ENCODE results near the gene LY6G5B. TPM values are rescaled to one million over a fixed set of nuclear protein-coding genes. Genes with fewer than 3 reads are reported as not detected.

The LY6G5B gene
- total RNA-seq, 4 donors from 2014 or later = 2.9 to 4.0 (median 3.2) TPM

GRCh38 chr6:31654574-31655348, 15.0 kb upstream of the LY6G5B start:
- intact Hi-C loops (cut with DNase I) = no loop called here
- Histone ChIP-seq H3K4me3 (no peak overlapping the region), H3K27me3 (no peaks in the 10 kb centered on the region), H3K4me1 (peaks cover 42 to 72% (median 56%) of the 10 kb centered on the region in 4 donors), H3K27ac (replicated peaks in 1 of 4) (no peak overlapping the region), H3K36me3 (peaks cover 0 to 44% (median 30%) of the 10 kb centered on the region in 4 donors), H3K9me3 (no peaks in the 10 kb centered on the region)
- DNase-seq (ENCODE audit: extremely low spot score) = no peak
- 84% methylated on average over 8 of the region's 8 CpGs for WGBS
- TF ChIP-seq CTCF (IDR thresholded peaks at IDR 0.05) (no peak), POLR2A (IDR thresholded peaks at IDR 0.05; ENCODE audit: low read depth) (no peak)

DNA sequence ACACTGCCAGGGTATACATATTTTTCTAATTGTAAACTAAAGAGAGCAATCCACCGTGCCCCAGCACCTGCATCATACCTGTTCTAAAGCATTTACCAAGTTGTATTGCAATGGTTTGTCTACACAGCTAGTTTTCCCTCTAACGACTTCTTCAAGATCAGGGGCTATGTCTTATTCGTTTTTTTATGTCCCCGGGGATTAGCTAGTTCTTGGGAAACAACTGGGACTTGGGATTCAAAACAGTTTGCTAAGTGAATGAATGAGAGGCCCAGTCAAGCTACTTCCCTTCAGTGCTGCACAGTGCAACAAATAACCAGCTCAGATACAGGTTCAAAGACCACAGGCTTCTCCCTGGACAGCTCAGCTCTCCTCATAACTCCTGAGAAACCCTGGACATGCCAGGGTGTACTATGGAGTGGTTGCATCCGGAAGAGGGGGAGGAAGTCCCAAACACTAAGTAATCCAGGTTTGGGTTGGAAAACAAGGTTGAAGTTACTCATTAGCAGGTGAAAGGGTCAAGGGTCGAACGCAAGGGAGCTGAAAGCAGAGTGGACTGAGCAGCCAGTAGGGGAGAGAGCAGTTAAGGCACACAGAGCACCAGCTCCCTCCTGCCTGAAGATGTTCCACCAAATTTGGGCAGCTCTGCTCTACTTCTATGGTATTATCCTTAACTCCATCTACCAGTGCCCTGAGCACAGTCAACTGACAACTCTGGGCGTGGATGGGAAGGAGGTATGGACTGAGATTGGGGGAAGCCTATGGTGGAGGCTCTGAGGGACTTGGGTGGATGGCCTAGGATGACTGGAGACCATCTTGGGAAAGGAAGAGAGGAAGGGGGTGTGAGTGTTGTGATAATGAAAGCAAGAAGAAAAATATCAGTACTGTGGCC, 14.2 kb upstream of the LY6G5B start, which contains the start of gene APOM:
TSS of gene APOM (plus strand) at position 546 of the 889 bp plus-strand sequence. CDS start at position 619, 73 bp downstream.
- H3K9me3 ChIP-seq = no peaks in the 10 kb centered on the region
- H3K27ac ChIP-seq (replicated peaks in 1 of 4) = no peak within 1 kb of the TSS
- H3K4me3 ChIP-seq = no peak within 1 kb of the TSS
- TF ChIP-seq POLR2A (IDR thresholded peaks at IDR 0.05; ENCODE audit: low read depth) (no peak), CTCF (IDR thresholded peaks at IDR 0.05) (no peak), POLR2AphosphoS5 (IDR thresholded peaks at IDR 0.05) (no peak), EP300 (IDR thresholded peaks at IDR 0.05) (no peak)
- H3K4me1 ChIP-seq = peaks cover 42 to 69% (median 54%) of the 10 kb centered on the region in 4 donors
- 87% methylated on average over 8 of the region's 8 CpGs for WGBS
- no peak for DNase-seq (ENCODE audit: extremely low spot score)
- intact Hi-C loops (cut with DNase I) = no loop called here
- H3K27me3 ChIP-seq = no peaks in the 10 kb centered on the region
- H3K36me3 ChIP-seq = peaks cover 0 to 37% (median 27%) of the 10 kb centered on the region in 4 donors

DNA sequence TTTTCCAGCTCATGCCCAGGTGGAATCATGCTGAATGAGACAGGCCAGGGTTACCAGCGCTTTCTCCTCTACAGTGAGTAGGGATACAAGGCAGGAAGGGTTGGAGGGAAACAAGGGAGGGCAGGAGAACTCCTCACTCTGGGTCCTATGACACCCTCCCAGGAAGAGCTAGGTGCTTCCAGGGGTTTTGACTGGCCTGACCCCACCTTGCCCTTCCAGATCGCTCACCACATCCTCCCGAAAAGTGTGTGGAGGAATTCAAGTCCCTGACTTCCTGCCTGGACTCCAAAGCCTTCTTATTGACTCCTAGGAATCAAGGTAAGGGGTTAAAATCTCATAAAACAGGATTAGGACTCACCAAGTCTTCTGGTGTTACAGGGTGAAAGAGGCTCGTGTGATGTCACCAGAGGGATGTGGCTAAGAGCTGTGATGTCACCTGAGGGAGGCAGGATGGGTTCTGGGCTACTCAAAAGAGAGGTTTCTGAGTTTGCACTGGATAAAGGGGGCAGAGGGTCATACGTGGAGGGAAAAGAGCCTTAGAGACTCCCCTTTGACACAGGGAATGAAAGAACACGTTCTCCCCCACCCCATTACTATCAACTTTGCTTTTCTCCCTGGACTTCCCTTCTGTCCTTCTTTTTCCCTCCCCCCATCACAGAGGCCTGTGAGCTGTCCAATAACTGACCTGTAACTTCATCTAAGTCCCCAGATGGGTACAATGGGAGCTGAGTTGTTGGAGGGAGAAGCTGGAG, 12.2 kb upstream of the LY6G5B start:
- Histone ChIP-seq H3K27ac (replicated peaks in 1 of 4) (peak overlapping the region in 2 of 4 donors; percentile 17 to 20), H3K4me1 (peaks cover 48 to 73% (median 58%) of the 10 kb centered on the region in 4 donors), H3K36me3 (peaks cover 0 to 45% (median 34%) of the 10 kb centered on the region in 4 donors), H3K4me3 (no peak overlapping the region), H3K9me3 (no peaks in the 10 kb centered on the region), H3K27me3 (no peaks in the 10 kb centered on the region)
- intact Hi-C loops (cut with DNase I) = no loop called here
- TF ChIP-seq CTCF (IDR thresholded peaks at IDR 0.05) (no peak), EP300 (IDR thresholded peaks at IDR 0.05) (no peak), POLR2A (IDR thresholded peaks at IDR 0.05; ENCODE audit: low read depth) (no peak), POLR2AphosphoS5 (IDR thresholded peaks at IDR 0.05) (no peak)
- no peak for DNase-seq (ENCODE audit: extremely low spot score)
- WGBS = 69% methylated on average over 6 of the region's 6 CpGs

GRCh38 chr6:31658158-31658688, 11.6 kb upstream of the LY6G5B start:
- WGBS = 73% methylated on average over 4 of the region's 4 CpGs
- H3K36me3 ChIP-seq = peaks cover 0 to 47% (median 36%) of the 10 kb centered on the region in 4 donors
- H3K27ac ChIP-seq (replicated peaks in 1 of 4) = peak overlapping the region in 1 of 4 donors; percentile 20
- H3K4me1 ChIP-seq = peaks cover 53 to 78% (median 62%) of the 10 kb centered on the region in 4 donors
- H3K4me3 ChIP-seq = no peak overlapping the region
- H3K9me3 ChIP-seq = no peaks in the 10 kb centered on the region
- no peak for DNase-seq (ENCODE audit: extremely low spot score)
- no peaks in the 10 kb centered on the region for H3K27me3 ChIP-seq
- no peak for TF ChIP-seq EP300 (IDR thresholded peaks at IDR 0.05)
- TF ChIP-seq POLR2AphosphoS5 (IDR thresholded peaks at IDR 0.05) = no peak
- TF ChIP-seq POLR2A (IDR thresholded peaks at IDR 0.05; ENCODE audit: low read depth) = no peak
- no peak for TF ChIP-seq CTCF (IDR thresholded peaks at IDR 0.05)
- intact Hi-C loops (cut with DNase I) = no loop called here
